H9 (cell line): Measurements from ENCODE around the gene FLNC. TPM values are rescaled to one million over a fixed set of nuclear protein-coding genes. Genes with fewer than 3 reads are reported as not detected.

ENCODE experiments used
- DNase-seq: peaks from one replicate; pipeline ENCODE4 v3.0.0-alpha.2; 2017
- H2AFZ ChIP-seq: one replicate; pipeline ENCODE4 v1.6.1; 2013; ENCODE audit warnings: mild to moderate bottlenecking, low read length, control low read depth, moderate library complexity
- H2AK5ac ChIP-seq: 2 replicates; pipeline ENCODE4 v1.6.1; 2013; ENCODE audit warnings: low read length, control low read depth, mixed read lengths; ENCODE audit not compliant: insufficient read length
- H2BK120ac ChIP-seq: one replicate; pipeline ENCODE4 v1.6.1; 2013; ENCODE audit warnings: low read depth, mild to moderate bottlenecking, low read length, control low read depth, inconsistent platforms; ENCODE audit not compliant: poor library complexity, severe bottlenecking
- H2BK12ac ChIP-seq: 2 replicates; pipeline ENCODE4 v1.6.1; 2013; ENCODE audit warnings: low read length, control low read depth, mixed read lengths, low read depth; ENCODE audit not compliant: insufficient read length
- H2BK15ac ChIP-seq: 2 replicates; pipeline ENCODE4 v1.6.1; 2013; ENCODE audit warnings: low read depth, low read length, control low read depth
- H2BK20ac ChIP-seq: one replicate; pipeline ENCODE4 v1.6.1; 2013; ENCODE audit warnings: low read depth, mild to moderate bottlenecking, low read length, control low read depth, inconsistent platforms; ENCODE audit not compliant: poor library complexity, severe bottlenecking
- H2BK5ac ChIP-seq: 2 replicates; pipeline ENCODE4 v1.6.1; 2013; ENCODE audit warnings: low read length, control low read depth, mixed read lengths; ENCODE audit not compliant: insufficient read length
- H3K14ac ChIP-seq: 2 replicates; pipeline ENCODE4 v1.6.1; 2013; ENCODE audit warnings: low read length, control low read depth; ENCODE audit not compliant: insufficient read depth
- H3K18ac ChIP-seq: 2 replicates; pipeline ENCODE4 v1.6.1; 2013; ENCODE audit warnings: low read depth, mild to moderate bottlenecking, mixed read lengths, low read length, control low read depth; ENCODE audit not compliant: insufficient read length
- H3K23ac ChIP-seq: 2 replicates; pipeline ENCODE4 v1.6.1; 2013; ENCODE audit warnings: low read length, control low read depth, mixed read lengths, low read depth; ENCODE audit not compliant: insufficient read length
- H3K23me2 ChIP-seq: 2 replicates; pipeline ENCODE4 v1.6.1; 2013; ENCODE audit warnings: low read depth, mild to moderate bottlenecking, mixed read lengths, low read length, control low read depth; ENCODE audit not compliant: insufficient read length, poor library complexity, severe bottlenecking
- H3K27ac ChIP-seq: 2 replicates; pipeline ENCODE4 v1.5.1; 2013; ENCODE audit warnings: low read length, control low read depth, mixed read lengths, low read depth; ENCODE audit not compliant: insufficient read length
- H3K27me3 ChIP-seq: 2 replicates; pipeline ENCODE4 v1.6.1; 2013; ENCODE audit warnings: low read length, control low read depth, inconsistent platforms; ENCODE audit not compliant: insufficient read depth
- H3K4ac ChIP-seq: 2 replicates; pipeline ENCODE4 v1.6.1; 2013; ENCODE audit warnings: low read depth, mild to moderate bottlenecking, control low read depth, inconsistent platforms, low read length, moderate library complexity
- H3K4me1 ChIP-seq: 2 replicates; pipeline ENCODE4 v1.6.1; 2013; ENCODE audit warnings: low read length, control low read depth, inconsistent platforms; ENCODE audit not compliant: insufficient read depth
- H3K4me2 ChIP-seq: 2 replicates; pipeline ENCODE4 v1.6.1; 2013; ENCODE audit warnings: low read length, control low read depth, mixed read lengths; ENCODE audit not compliant: insufficient read length, insufficient read depth
- H3K56ac ChIP-seq: 2 replicates; pipeline ENCODE4 v1.6.1; 2013; ENCODE audit warnings: low read depth, mild to moderate bottlenecking, mixed read lengths, low read length, control low read depth; ENCODE audit not compliant: insufficient read length
- H3K79me1 ChIP-seq: 2 replicates; pipeline ENCODE4 v1.6.1; 2013; ENCODE audit warnings: low read depth, mild to moderate bottlenecking, moderate library complexity, low read length, control low read depth, inconsistent platforms; ENCODE audit not compliant: insufficient read depth, poor library complexity, severe bottlenecking
- H3K79me2 ChIP-seq: 2 replicates; pipeline ENCODE4 v1.6.1; 2013; ENCODE audit warnings: low read length, control low read depth, inconsistent platforms; ENCODE audit not compliant: insufficient read depth
- H3K9ac ChIP-seq: 2 replicates; pipeline ENCODE4 v1.6.1; 2013; ENCODE audit warnings: low read length, control low read depth, mixed read lengths; ENCODE audit not compliant: insufficient read length; ENCODE audit errors: extremely low read depth
- H3K9me3 ChIP-seq: one replicate; pipeline ENCODE4 v1.6.1; 2013; ENCODE audit warnings: low read depth, low read length, inconsistent platforms; ENCODE audit not compliant: control insufficient read depth
- H3T11ph ChIP-seq: one replicate; pipeline ENCODE4 v1.6.1; 2013; ENCODE audit warnings: mild to moderate bottlenecking, low read length, control low read depth, inconsistent platforms
- H4K20me1 ChIP-seq: one replicate; pipeline ENCODE4 v1.6.1; 2013; ENCODE audit not compliant: control insufficient read depth, insufficient read length, insufficient read depth
- H4K5ac ChIP-seq: 2 replicates; pipeline ENCODE4 v1.6.1; 2013; ENCODE audit warnings: low read depth, mild to moderate bottlenecking, mixed read lengths, low read length, control low read depth; ENCODE audit not compliant: insufficient read length
- H4K8ac ChIP-seq: replicated peaks from 2 replicates; pipeline ENCODE4 v1.6.1; 2013; ENCODE audit warnings: low read length, control low read depth, mixed read lengths, low read depth; ENCODE audit not compliant: insufficient read length
- H4K91ac ChIP-seq: 2 replicates; pipeline ENCODE4 v1.6.1; 2013; ENCODE audit warnings: low read depth, mild to moderate bottlenecking, moderate library complexity, mixed read lengths, low read length, control low read depth; ENCODE audit not compliant: insufficient read length
- H3K27ac Mint-ChIP-seq, 3 experiments: 2 replicates in 2 of 3; 3 replicates in 1 of 3; pipeline ENCODE4 v1.8.0; 2020 to 2021; ENCODE audit warnings: mixed read lengths in 3 of 3, mild to moderate bottlenecking in 1 of 3, moderate library complexity in 1 of 3
- H3K27me3 Mint-ChIP-seq: 2 replicates; pipeline ENCODE4 v1.8.0; 2021; ENCODE audit warnings: low read depth, mild to moderate bottlenecking, moderate library complexity, mixed read lengths
- H3K36me3 Mint-ChIP-seq, 3 experiments: 2 replicates in 2 of 3; 3 replicates in 1 of 3; pipeline ENCODE4 v1.8.0; 2020 to 2021; ENCODE audit warnings: low read depth in 3 of 3, mixed read lengths in 3 of 3; ENCODE audit not compliant: insufficient read depth in 1 of 3
- H3K4me1 Mint-ChIP-seq, 2 experiments: 2 replicates each; pipeline ENCODE4 v1.8.0; 2020; ENCODE audit warnings: mixed read lengths in 2 of 2
- H3K4me3 Mint-ChIP-seq, 2 experiments: 2 replicates in 1 of 2; 3 replicates in 1 of 2; pipeline ENCODE4 v1.8.0; 2020 to 2021; ENCODE audit warnings: mild to moderate bottlenecking in 2 of 2, mixed read lengths in 2 of 2, moderate library complexity in 1 of 2
- H3K9me3 Mint-ChIP-seq, 2 experiments: 2 replicates in 1 of 2; 3 replicates in 1 of 2; pipeline ENCODE4 v1.8.0; 2020; ENCODE audit warnings: mild to moderate bottlenecking in 2 of 2, mixed read lengths in 2 of 2, moderate library complexity in 1 of 2
- WGBS: extraction: QIAGEN DNeasy Blood & Tissue Kit; methylation state at CpG from one replicate; pipeline ENCODE4 v1.1.7; 2013; ENCODE audit warnings: missing lambda C conversion rate, low lambda C conversion rate, mixed read lengths; ENCODE audit not compliant: insufficient read length; ENCODE audit errors: extremely low coverage; 5-methylcytosine and 5-hydroxymethylcytosine counted together
- total RNA-seq: library from RNA; stranded (reverse); gene quantifications from 2 replicates; pipeline ENCODE4 v1.2.1, GENCODE V29; 2021
- TF ChIP-seq, protein P1 (sequence below): fragments of 200-600 bp; sonication (generic); conservative IDR thresholded peaks from 3 replicates; pipeline ENCODE4 v1.8.0; 2021; ENCODE audit warnings: antibody characterized with exemption, mild to moderate bottlenecking

FLNC gene
- total RNA-seq, 1 experiment from 2014 or later = 12.2 TPM

- no peak overlapping the region for H3K4ac ChIP-seq
- WGBS = no CpG with 5 or more reads among the region's 5 CpGs
These were observed 46.4 kb downstream of the FLNC start for GRCh38 chr7:128876586-128876977.

More at GRCh38 chr7:128876586-128876977, 46.4 kb downstream of the FLNC start:
- H3K79me1 ChIP-seq = no peaks in the 10 kb centered on the region
- no peaks in the 10 kb centered on the region for H3K27me3 ChIP-seq
- no peaks in the 10 kb centered on the region for H3K9me3 Mint-ChIP-seq
- no peak overlapping the region for H2BK12ac ChIP-seq
- no peak overlapping the region for H4K8ac ChIP-seq
- DNase-seq = no peak
- peaks cover 9% of the 10 kb centered on the region for H3K27me3 Mint-ChIP-seq
- TF ChIP-seq, protein P1, sequence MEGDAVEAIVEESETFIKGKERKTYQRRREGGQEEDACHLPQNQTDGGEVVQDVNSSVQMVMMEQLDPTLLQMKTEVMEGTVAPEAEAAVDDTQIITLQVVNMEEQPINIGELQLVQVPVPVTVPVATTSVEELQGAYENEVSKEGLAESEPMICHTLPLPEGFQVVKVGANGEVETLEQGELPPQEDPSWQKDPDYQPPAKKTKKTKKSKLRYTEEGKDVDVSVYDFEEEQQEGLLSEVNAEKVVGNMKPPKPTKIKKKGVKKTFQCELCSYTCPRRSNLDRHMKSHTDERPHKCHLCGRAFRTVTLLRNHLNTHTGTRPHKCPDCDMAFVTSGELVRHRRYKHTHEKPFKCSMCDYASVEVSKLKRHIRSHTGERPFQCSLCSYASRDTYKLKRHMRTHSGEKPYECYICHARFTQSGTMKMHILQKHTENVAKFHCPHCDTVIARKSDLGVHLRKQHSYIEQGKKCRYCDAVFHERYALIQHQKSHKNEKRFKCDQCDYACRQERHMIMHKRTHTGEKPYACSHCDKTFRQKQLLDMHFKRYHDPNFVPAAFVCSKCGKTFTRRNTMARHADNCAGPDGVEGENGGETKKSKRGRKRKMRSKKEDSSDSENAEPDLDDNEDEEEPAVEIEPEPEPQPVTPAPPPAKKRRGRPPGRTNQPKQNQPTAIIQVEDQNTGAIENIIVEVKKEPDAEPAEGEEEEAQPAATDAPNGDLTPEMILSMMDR = no peak
- no peak overlapping the region for H2BK15ac ChIP-seq
- H2BK5ac ChIP-seq = no peak overlapping the region
- H3K23me2 ChIP-seq = no peaks in the 10 kb centered on the region
- H2AK5ac ChIP-seq = no peak overlapping the region
- no peak overlapping the region for H3K4me2 ChIP-seq
- H3K36me3 Mint-ChIP-seq = no peaks in the 10 kb centered on the region; a peak in 1 of 7 replicates
- no peak overlapping the region for H4K5ac ChIP-seq
- H3K79me2 ChIP-seq = no peaks in the 10 kb centered on the region
- no peak overlapping the region for H2AFZ ChIP-seq
- H3K27ac Mint-ChIP-seq = no peak overlapping the region
- no peak overlapping the region for H4K91ac ChIP-seq
- H2BK120ac ChIP-seq = no peak overlapping the region
- no peak overlapping the region for H3K4me3 Mint-ChIP-seq
- no peak overlapping the region for H3K27ac ChIP-seq
- H3K23ac ChIP-seq = no peak overlapping the region
- no peak overlapping the region for H3K18ac ChIP-seq
- no peak overlapping the region for H3T11ph ChIP-seq
- no peak overlapping the region for H3K9ac ChIP-seq
- no peaks in the 10 kb centered on the region for H3K9me3 ChIP-seq
- H3K4me1 Mint-ChIP-seq = peaks cover 7 to 8% of the 10 kb centered on the region in 2 experiments
- no peaks in the 10 kb centered on the region for H4K20me1 ChIP-seq
- H3K56ac ChIP-seq = no peak overlapping the region
- no peak overlapping the region for H2BK20ac ChIP-seq
- no peak overlapping the region for H3K14ac ChIP-seq
- no peaks in the 10 kb centered on the region for H3K4me1 ChIP-seq
